Mesenchymal stem cell (in vitro differentiated cells and primary cell): ENCODE data around the gene CA5B.

Experiments used
- DNase-seq: peaks from one replicate; pipeline ENCODE4 v3.0.0-alpha.2; 2013
- H2AFZ ChIP-seq: one replicate; pipeline ENCODE4 v1.6.1; 2013; ENCODE audit warnings: low read depth, mild to moderate bottlenecking, control low read depth, inconsistent platforms, low read length, moderate library complexity
- H2AK5ac ChIP-seq: 2 replicates; pipeline ENCODE4 v1.6.1; 2013; ENCODE audit warnings: low read length, moderate library complexity, mild to moderate bottlenecking, inconsistent platforms; ENCODE audit not compliant: severe bottlenecking
- H2BK120ac ChIP-seq: one replicate; pipeline ENCODE4 v1.6.1; 2013; ENCODE audit warnings: low read depth, mild to moderate bottlenecking, inconsistent platforms, low read length, moderate library complexity
- H2BK12ac ChIP-seq, 2 experiments: one replicate each; pipeline ENCODE4 v1.6.1; 2013; ENCODE audit warnings: inconsistent platforms in 2 of 2, low read length in 2 of 2, mild to moderate bottlenecking in 2 of 2, moderate library complexity in 2 of 2, control low read depth in 1 of 2
- H2BK15ac ChIP-seq: one replicate; pipeline ENCODE4 v1.6.1; 2013; ENCODE audit warnings: mild to moderate bottlenecking, low read depth, inconsistent platforms; ENCODE audit not compliant: poor library complexity, severe bottlenecking
- H2BK5ac ChIP-seq: 2 replicates; pipeline ENCODE4 v1.6.1; 2013; ENCODE audit warnings: low read depth, mild to moderate bottlenecking, low read length, control low read depth, inconsistent platforms; ENCODE audit not compliant: poor library complexity, severe bottlenecking
- H3K14ac ChIP-seq, 2 experiments: one replicate each; pipeline ENCODE4 v1.6.1; 2013; ENCODE audit warnings: inconsistent platforms in 2 of 2, low read length in 2 of 2, control low read depth in 1 of 2, mild to moderate bottlenecking in 1 of 2, moderate library complexity in 1 of 2
- H3K18ac ChIP-seq, 2 experiments: one replicate each; pipeline ENCODE4 v1.6.1; 2013; ENCODE audit warnings: inconsistent platforms in 2 of 2, low read length in 2 of 2, control low read depth in 1 of 2, low read depth in 1 of 2, mild to moderate bottlenecking in 1 of 2
- H3K23ac ChIP-seq, 2 experiments: one replicate each; pipeline ENCODE4 v1.6.1; 2013; ENCODE audit warnings: inconsistent platforms in 2 of 2, low read length in 2 of 2, mild to moderate bottlenecking in 2 of 2, moderate library complexity in 2 of 2, control low read depth in 1 of 2
- H3K27ac ChIP-seq: 2 replicates; pipeline ENCODE4 v1.5.1; 2013; ENCODE audit warnings: mild to moderate bottlenecking, moderate library complexity, low read length, control low read depth, inconsistent platforms; ENCODE audit not compliant: poor library complexity, severe bottlenecking
- H3K27me3 ChIP-seq, 2 experiments: 2 replicates each; pipeline versions ENCODE4 v1.6.1 to v1.7.0; 2013; ENCODE audit warnings: low read length in 2 of 2, mild to moderate bottlenecking in 2 of 2, moderate library complexity in 2 of 2, control low read depth in 1 of 2, inconsistent platforms in 1 of 2; ENCODE audit not compliant: control insufficient read depth in 1 of 2, insufficient read depth in 1 of 2
- H3K36me3 ChIP-seq, 2 experiments: 2 replicates each; pipeline versions ENCODE4 v1.6.1 to v1.7.0; 2013; ENCODE audit warnings: low read length in 2 of 2, control low read depth in 1 of 2, inconsistent platforms in 1 of 2, low read depth in 1 of 2, mild to moderate bottlenecking in 1 of 2; ENCODE audit not compliant: insufficient read depth in 2 of 2, control insufficient read depth in 1 of 2
- H3K4ac ChIP-seq, 2 experiments: one replicate each; pipeline ENCODE4 v1.6.1; 2013; ENCODE audit warnings: inconsistent platforms in 2 of 2, low read length in 2 of 2, mild to moderate bottlenecking in 2 of 2, moderate library complexity in 2 of 2, control low read depth in 1 of 2, low read depth in 1 of 2
- H3K4me1 ChIP-seq: 2 replicates; pipeline ENCODE4 v1.6.1; 2013; ENCODE audit warnings: low read depth, low read length, control low read depth; ENCODE audit not compliant: control insufficient read depth, insufficient read depth
- H3K4me2 ChIP-seq: 2 replicates; pipeline ENCODE4 v1.6.1; 2013; ENCODE audit warnings: low read length, mild to moderate bottlenecking, inconsistent platforms; ENCODE audit not compliant: poor library complexity, severe bottlenecking
- H3K4me3 ChIP-seq, 2 experiments: 2 replicates each; pipeline versions ENCODE4 v1.5.1 to v1.7.0; 2013; ENCODE audit warnings: low read length in 2 of 2, mild to moderate bottlenecking in 2 of 2, control low read depth in 1 of 2, low read depth in 1 of 2; ENCODE audit not compliant: insufficient read depth in 1 of 2
- H3K79me1 ChIP-seq: replicated peaks from 2 replicates; pipeline ENCODE4 v1.6.1; 2013; ENCODE audit warnings: mild to moderate bottlenecking, control low read depth, low read length, inconsistent platforms; ENCODE audit not compliant: poor library complexity, severe bottlenecking
- H3K9ac ChIP-seq: 2 replicates; pipeline ENCODE4 v1.7.0; 2013; ENCODE audit warnings: mild to moderate bottlenecking, low read length, moderate library complexity
- H3K9me3 ChIP-seq: 2 replicates; pipeline ENCODE4 v1.7.0; 2013; ENCODE audit warnings: mild to moderate bottlenecking, low read length; ENCODE audit not compliant: control insufficient read depth
- H4K8ac ChIP-seq: one replicate; pipeline ENCODE4 v1.6.1; 2013; ENCODE audit warnings: inconsistent platforms, mild to moderate bottlenecking, low read length, moderate library complexity
- H4K91ac ChIP-seq: one replicate; pipeline ENCODE4 v1.6.1; 2013; ENCODE audit warnings: mild to moderate bottlenecking, low read length, inconsistent platforms
- WGBS: methylation state at CpG from one replicate; pipeline ENCODE4 v1.1.7; 2013; ENCODE audit warnings: mixed read lengths; 5-methylcytosine and 5-hydroxymethylcytosine counted together

Gene CA5B

DNA sequence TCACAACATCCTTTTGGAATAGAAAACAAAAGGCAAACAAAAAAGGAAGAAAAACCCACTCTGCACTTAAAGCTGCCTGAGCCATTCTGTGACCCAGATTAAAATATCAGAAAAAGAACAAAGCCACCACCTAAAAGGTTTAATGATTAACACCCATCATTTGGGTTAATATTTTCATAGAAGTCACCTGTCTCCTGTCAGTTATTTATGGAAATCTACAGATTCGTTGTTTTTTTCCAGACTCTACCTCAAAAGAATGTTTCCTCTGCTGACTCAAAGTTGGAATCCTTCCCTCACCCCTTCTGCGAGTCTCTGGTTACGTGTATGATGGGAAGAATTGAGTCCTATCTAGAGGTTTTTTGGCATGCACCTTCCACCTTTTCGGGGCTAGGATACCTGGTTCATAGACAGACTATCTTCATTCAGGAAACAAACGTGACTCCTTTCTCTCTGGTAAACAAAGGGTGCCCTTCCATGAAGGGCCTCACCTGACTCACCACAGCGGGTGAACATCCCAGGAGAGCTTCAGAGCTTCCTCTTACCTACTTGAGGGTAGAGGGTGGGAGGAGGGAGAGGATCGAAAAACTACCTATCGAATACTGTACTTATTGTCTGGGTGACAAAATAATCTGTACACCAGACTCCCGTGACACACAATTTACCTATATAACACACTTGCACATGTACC lies 19.6 kb upstream of the CA5B start:
- Histone ChIP-seq H3K27ac (peak overlapping the region; percentile 61), H3K4me1 (no peaks in the 10 kb centered on the region), H2AK5ac (no peak overlapping the region), H2BK5ac (no peak overlapping the region), H3K14ac (no peak overlapping the region), H2AFZ (no peak overlapping the region), H3K4me2 (no peak overlapping the region), H3K4ac (no peak overlapping the region), H3K4me3 (no peak overlapping the region), H4K91ac (no peak overlapping the region), H3K9ac (no peak overlapping the region), H4K8ac (no peak overlapping the region), H2BK15ac (no peak overlapping the region), H2BK12ac (no peak overlapping the region), H3K36me3 (peaks cover 1 to 11% of the 10 kb centered on the region in 2 experiments), H3K23ac (no peak overlapping the region), H3K79me1 (no peaks in the 10 kb centered on the region), H3K27me3 (no peaks in the 10 kb centered on the region), H3K18ac (no peak overlapping the region), H2BK120ac (no peak overlapping the region), H3K9me3 (no peaks in the 10 kb centered on the region)
- DNase-seq = no peak
- no CpG with 5 or more reads among the region's 9 CpGs for WGBS

DNA sequence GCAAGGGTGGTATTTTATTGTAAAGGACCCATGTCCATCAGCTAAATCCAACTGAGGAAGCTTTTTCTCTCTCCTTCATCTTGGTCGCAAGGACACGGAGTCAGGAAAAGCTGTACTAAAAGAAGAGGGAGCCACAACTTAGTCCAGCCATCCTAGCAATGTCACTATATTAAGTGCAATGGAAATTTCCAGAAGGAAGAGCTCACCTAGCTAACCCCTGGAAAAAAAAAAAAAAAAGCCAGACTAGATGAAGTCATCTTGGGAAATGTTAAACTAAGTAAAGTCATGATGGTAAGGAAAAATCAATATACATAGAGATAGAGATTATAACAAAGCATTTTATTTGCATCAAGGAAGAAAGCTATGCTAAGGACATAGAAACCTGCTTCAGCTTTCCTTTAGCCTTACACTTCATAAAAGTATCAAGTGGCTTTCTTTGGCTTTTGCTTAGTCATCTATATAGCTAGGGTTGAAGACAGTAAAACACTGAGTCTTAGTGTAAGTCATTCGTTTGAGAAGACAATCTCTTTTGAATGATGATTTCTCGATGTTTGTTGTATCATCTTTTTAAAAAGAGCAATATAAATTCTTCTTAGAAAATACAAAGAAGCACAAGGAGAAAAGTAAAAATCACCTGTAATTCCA lies 18.6 kb upstream of the CA5B start:
- Histone ChIP-seq H2BK15ac (no peak overlapping the region), H2AFZ (no peak overlapping the region), H3K9me3 (no peaks in the 10 kb centered on the region), H2AK5ac (no peak overlapping the region), H3K36me3 (peaks cover 0 to 9% of the 10 kb centered on the region in 2 experiments), H3K27me3 (no peaks in the 10 kb centered on the region), H3K4ac (no peak overlapping the region), H3K18ac (no peak overlapping the region), H3K79me1 (no peaks in the 10 kb centered on the region), H3K4me1 (no peaks in the 10 kb centered on the region), H2BK12ac (no peak overlapping the region), H2BK5ac (no peak overlapping the region), H3K23ac (no peak overlapping the region), H2BK120ac (no peak overlapping the region), H3K27ac (no peak overlapping the region), H3K4me3 (no peak overlapping the region), H4K8ac (no peak overlapping the region), H3K14ac (no peak overlapping the region), H4K91ac (no peak overlapping the region), H3K4me2 (no peak overlapping the region), H3K9ac (no peak overlapping the region)
- DNase-seq = no peak
- WGBS = no CpG with 5 or more reads among the region's 4 CpGs

DNA sequence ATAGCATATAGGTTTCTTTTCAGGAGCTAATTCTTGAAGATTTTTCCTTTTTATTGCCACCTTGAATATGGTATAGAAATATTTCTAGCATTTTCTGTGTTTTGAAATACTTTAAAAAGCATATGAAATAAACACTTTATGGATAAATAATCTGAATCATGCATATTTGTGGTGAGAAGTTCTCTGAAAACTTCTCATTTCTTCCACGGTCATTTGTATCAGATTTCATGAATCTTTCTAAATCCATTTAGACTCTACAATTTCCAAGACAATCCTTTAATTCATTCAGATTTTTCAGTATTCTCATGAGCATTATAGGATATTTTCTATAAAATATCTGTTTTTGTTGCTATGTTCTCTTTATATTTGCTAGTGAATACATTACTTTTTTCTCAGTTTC lies 16.2 kb upstream of the CA5B start:
- Histone ChIP-seq H3K9ac (no peak overlapping the region), H2AFZ (no peak overlapping the region), H3K4me2 (no peak overlapping the region), H2BK120ac (no peak overlapping the region), H2BK15ac (no peak overlapping the region), H3K4me1 (no peaks in the 10 kb centered on the region), H3K27ac (no peak overlapping the region), H2AK5ac (no peak overlapping the region), H3K79me1 (peaks cover 3% of the 10 kb centered on the region), H4K8ac (no peak overlapping the region), H3K18ac (no peak overlapping the region), H3K4ac (no peak overlapping the region), H3K36me3 (peaks cover 0 to 4% of the 10 kb centered on the region in 2 experiments), H3K27me3 (no peaks in the 10 kb centered on the region), H3K9me3 (no peaks in the 10 kb centered on the region), H2BK5ac (no peak overlapping the region), H3K14ac (no peak overlapping the region), H3K23ac (no peak overlapping the region), H2BK12ac (no peak overlapping the region), H4K91ac (no peak overlapping the region), H3K4me3 (no peak overlapping the region)
- DNase-seq = no peak
- no CpG with 5 or more reads among the region's 1 CpG for WGBS

DNA sequence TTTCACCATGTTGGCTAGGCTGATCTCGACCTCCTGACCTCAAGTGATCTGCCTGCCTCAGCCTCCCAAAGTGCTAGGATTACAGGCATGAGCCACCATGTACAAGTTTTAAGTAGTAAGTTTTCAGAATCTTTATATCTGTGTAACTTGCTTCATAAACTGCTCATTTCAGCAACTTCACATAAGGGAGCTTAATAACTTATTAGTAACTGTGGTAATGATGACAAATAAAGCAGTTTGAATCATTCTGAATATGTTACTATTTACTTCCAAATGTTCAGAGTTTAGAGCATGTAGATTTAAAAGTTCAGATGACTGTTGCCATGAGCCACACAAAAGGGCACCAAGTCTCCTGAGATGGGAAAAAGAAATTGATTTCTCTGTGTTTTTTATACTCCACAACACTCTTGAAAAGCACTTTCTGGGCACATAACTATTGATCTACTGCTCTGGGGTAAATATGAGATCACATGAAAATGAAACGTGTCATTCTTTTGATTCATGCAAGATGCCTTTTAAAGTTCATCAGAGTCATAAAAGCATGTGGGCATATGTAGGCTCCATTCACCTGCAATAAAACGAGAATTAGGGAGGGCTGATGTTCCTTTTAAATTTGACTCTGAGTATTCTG lies 14.1 kb upstream of the CA5B start:
- Histone ChIP-seq H4K8ac (no peak overlapping the region), H2BK5ac (no peak overlapping the region), H3K4me1 (no peaks in the 10 kb centered on the region), H3K27me3 (no peaks in the 10 kb centered on the region), H2BK15ac (no peak overlapping the region), H2AFZ (no peak overlapping the region), H3K4ac (no peak overlapping the region), H3K23ac (no peak overlapping the region), H2BK12ac (no peak overlapping the region), H3K79me1 (peaks cover 3% of the 10 kb centered on the region), H3K36me3 (no peaks in the 10 kb centered on the region), H3K14ac (no peak overlapping the region), H3K18ac (no peak overlapping the region), H2BK120ac (no peak overlapping the region), H3K4me2 (no peak overlapping the region), H4K91ac (no peak overlapping the region), H3K4me3 (no peak overlapping the region), H3K9me3 (peaks cover 3% of the 10 kb centered on the region), H3K9ac (no peak overlapping the region), H2AK5ac (no peak overlapping the region), H3K27ac (no peak overlapping the region)
- no peak for DNase-seq
- 100% methylated on average over 1 of the region's 3 CpGs for WGBS
